ENCODE data around the gene DHX16.

DHX16 gene

GRCh38 chr6:30716879-30717128 is 44.0 kb upstream of the DHX16 start:
- Histone ChIP-seq H3K27me3 (ENCODE audit: control insufficient read depth in 5 of 5, insufficient read depth in 4 of 5, low read length in 5 of 5) (no peaks in the 10 kb centered on the region), H3K36me3 (ENCODE audit: control insufficient read depth in 5 of 5, insufficient read depth in 5 of 5, low read length in 5 of 5) (peaks cover 10 to 32% (median 29%) of the 10 kb centered on the region in 5 donors), H3K4me3 (ENCODE audit: low read depth in 1 of 5, low read length in 5 of 5) (peak overlapping the region; percentile 83 to 91 (median 85)), H3K9ac (ENCODE audit: low read length in 5 of 5) (peak overlapping the region in 4 of 5 donors; percentile 77 to 85 (median 80)), H3K4me1 (ENCODE audit: control insufficient read depth in 5 of 5, insufficient read depth in 5 of 5, low read length in 5 of 5) (peaks cover 3 to 30% (median 27%) of the 10 kb centered on the region in 5 donors), H3K9me3 (ENCODE audit: control insufficient read depth in 5 of 5, low read length in 5 of 5) (no peaks in the 10 kb centered on the region), H3K27ac (ENCODE audit: low read depth, low read length) (peak overlapping the region; percentile 75)

GRCh38 chr6:30714263-30714662 is 41.5 kb upstream of the DHX16 start:
- H3K27ac ChIP-seq (ENCODE audit: low read depth, low read length): no peak overlapping the region
- H3K27me3 ChIP-seq (ENCODE audit: control insufficient read depth in 5 of 5, insufficient read depth in 4 of 5, low read length in 5 of 5): no peaks in the 10 kb centered on the region
- H3K4me3 ChIP-seq (ENCODE audit: low read depth in 1 of 5, low read length in 5 of 5): no peak overlapping the region
- no peaks in the 10 kb centered on the region for H3K9me3 ChIP-seq (ENCODE audit: control insufficient read depth in 5 of 5, low read length in 5 of 5)
- H3K9ac ChIP-seq (ENCODE audit: low read length in 5 of 5): no peak overlapping the region
- H3K4me1 ChIP-seq (ENCODE audit: control insufficient read depth in 5 of 5, insufficient read depth in 5 of 5, low read length in 5 of 5): peaks cover 3 to 18% (median 13%) of the 10 kb centered on the region in 5 donors
- H3K36me3 ChIP-seq (ENCODE audit: control insufficient read depth in 5 of 5, insufficient read depth in 5 of 5, low read length in 5 of 5): peaks cover 13 to 57% (median 43%) of the 10 kb centered on the region in 5 donors

- no peak overlapping the region for H3K27ac ChIP-seq (ENCODE audit: low read depth, low read length)
- H3K4me3 ChIP-seq (ENCODE audit: low read depth in 1 of 5, low read length in 5 of 5): no peak overlapping the region
- H3K36me3 ChIP-seq (ENCODE audit: control insufficient read depth in 5 of 5, insufficient read depth in 5 of 5, low read length in 5 of 5): peaks cover 16 to 73% (median 51%) of the 10 kb centered on the region in 5 donors
- H3K4me1 ChIP-seq (ENCODE audit: control insufficient read depth in 5 of 5, insufficient read depth in 5 of 5, low read length in 5 of 5): peaks cover under 1 to 9% (median 7%) of the 10 kb centered on the region in 5 donors
- H3K9me3 ChIP-seq (ENCODE audit: control insufficient read depth in 5 of 5, low read length in 5 of 5): no peaks in the 10 kb centered on the region
- H3K27me3 ChIP-seq (ENCODE audit: control insufficient read depth in 5 of 5, insufficient read depth in 4 of 5, low read length in 5 of 5): no peaks in the 10 kb centered on the region
- no peak overlapping the region for H3K9ac ChIP-seq (ENCODE audit: low read length in 5 of 5)
Observed at GRCh38 chr6:30712441-30712945, 39.7 kb upstream of the DHX16 start.

- Histone ChIP-seq H3K4me1 (ENCODE audit: control insufficient read depth in 5 of 5, insufficient read depth in 5 of 5, low read length in 5 of 5) (peaks cover 0 to 7% (median 6%) of the 10 kb centered on the region in 5 donors), H3K36me3 (ENCODE audit: control insufficient read depth in 5 of 5, insufficient read depth in 5 of 5, low read length in 5 of 5) (peaks cover 16 to 79% (median 58%) of the 10 kb centered on the region in 5 donors), H3K9me3 (ENCODE audit: control insufficient read depth in 5 of 5, low read length in 5 of 5) (no peaks in the 10 kb centered on the region), H3K27me3 (ENCODE audit: control insufficient read depth in 5 of 5, insufficient read depth in 4 of 5, low read length in 5 of 5) (no peaks in the 10 kb centered on the region), H3K9ac (ENCODE audit: low read length in 5 of 5) (no peak overlapping the region), H3K4me3 (ENCODE audit: low read depth in 1 of 5, low read length in 5 of 5) (no peak overlapping the region), H3K27ac (ENCODE audit: low read depth, low read length) (no peak overlapping the region)
Observed at GRCh38 chr6:30711758-30712380, 39.1 kb upstream of the DHX16 start.

GRCh38 chr6:30709101-30709868 is 36.5 kb upstream of the DHX16 start:
- Histone ChIP-seq H3K27ac (ENCODE audit: low read depth, low read length) (no peak overlapping the region), H3K27me3 (ENCODE audit: control insufficient read depth in 5 of 5, insufficient read depth in 4 of 5, low read length in 5 of 5) (no peaks in the 10 kb centered on the region), H3K9me3 (ENCODE audit: control insufficient read depth in 5 of 5, low read length in 5 of 5) (no peaks in the 10 kb centered on the region), H3K4me1 (ENCODE audit: control insufficient read depth in 5 of 5, insufficient read depth in 5 of 5, low read length in 5 of 5) (peaks cover 0 to under 1% (median 0%) of the 10 kb centered on the region in 5 donors), H3K4me3 (ENCODE audit: low read depth in 1 of 5, low read length in 5 of 5) (no peak overlapping the region), H3K9ac (ENCODE audit: low read length in 5 of 5) (no peak overlapping the region), H3K36me3 (ENCODE audit: control insufficient read depth in 5 of 5, insufficient read depth in 5 of 5, low read length in 5 of 5) (peaks cover 12 to 90% (median 64%) of the 10 kb centered on the region in 5 donors)

GRCh38 chr6:30707281-30707850 is 34.6 kb upstream of the DHX16 start:
- H3K9me3 ChIP-seq (ENCODE audit: control insufficient read depth in 5 of 5, low read length in 5 of 5): no peaks in the 10 kb centered on the region
- H3K36me3 ChIP-seq (ENCODE audit: control insufficient read depth in 5 of 5, insufficient read depth in 5 of 5, low read length in 5 of 5): peaks cover 6 to 85% (median 56%) of the 10 kb centered on the region in 5 donors
- H3K9ac ChIP-seq (ENCODE audit: low read length in 5 of 5): no peak overlapping the region
- peaks cover 0 to 11% (median 8%) of the 10 kb centered on the region in 5 donors for H3K4me1 ChIP-seq (ENCODE audit: control insufficient read depth in 5 of 5, insufficient read depth in 5 of 5, low read length in 5 of 5)
- H3K27ac ChIP-seq (ENCODE audit: low read depth, low read length): no peak overlapping the region
- H3K27me3 ChIP-seq (ENCODE audit: control insufficient read depth in 5 of 5, insufficient read depth in 4 of 5, low read length in 5 of 5): no peaks in the 10 kb centered on the region
- H3K4me3 ChIP-seq (ENCODE audit: low read depth in 1 of 5, low read length in 5 of 5): no peak overlapping the region

GRCh38 chr6:30705620-30706019 is 32.8 kb upstream of the DHX16 start:
- no peaks in the 10 kb centered on the region for H3K27me3 ChIP-seq (ENCODE audit: control insufficient read depth in 5 of 5, insufficient read depth in 4 of 5, low read length in 5 of 5)
- H3K36me3 ChIP-seq (ENCODE audit: control insufficient read depth in 5 of 5, insufficient read depth in 5 of 5, low read length in 5 of 5): peaks cover 6 to 70% (median 42%) of the 10 kb centered on the region in 5 donors
- no peak overlapping the region for H3K9ac ChIP-seq (ENCODE audit: low read length in 5 of 5)
- H3K9me3 ChIP-seq (ENCODE audit: control insufficient read depth in 5 of 5, low read length in 5 of 5): no peaks in the 10 kb centered on the region
- no peak overlapping the region for H3K4me3 ChIP-seq (ENCODE audit: low read depth in 1 of 5, low read length in 5 of 5)
- no peak overlapping the region for H3K27ac ChIP-seq (ENCODE audit: low read depth, low read length)
- peaks cover 0 to 11% (median 8%) of the 10 kb centered on the region in 5 donors for H3K4me1 ChIP-seq (ENCODE audit: control insufficient read depth in 5 of 5, insufficient read depth in 5 of 5, low read length in 5 of 5)

- Histone ChIP-seq H3K36me3 (ENCODE audit: control insufficient read depth in 5 of 5, insufficient read depth in 5 of 5, low read length in 5 of 5) (peaks cover 3 to 58% (median 39%) of the 10 kb centered on the region in 5 donors), H3K4me3 (ENCODE audit: low read depth in 1 of 5, low read length in 5 of 5) (no peak overlapping the region), H3K4me1 (ENCODE audit: control insufficient read depth in 5 of 5, insufficient read depth in 5 of 5, low read length in 5 of 5) (peaks cover 0 to 11% (median 8%) of the 10 kb centered on the region in 5 donors), H3K27me3 (ENCODE audit: control insufficient read depth in 5 of 5, insufficient read depth in 4 of 5, low read length in 5 of 5) (no peaks in the 10 kb centered on the region), H3K27ac (ENCODE audit: low read depth, low read length) (no peak overlapping the region), H3K9ac (ENCODE audit: low read length in 5 of 5) (no peak overlapping the region), H3K9me3 (ENCODE audit: control insufficient read depth in 5 of 5, low read length in 5 of 5) (no peaks in the 10 kb centered on the region)
Observed at GRCh38 chr6:30703821-30704220, 31.0 kb upstream of the DHX16 start.

GRCh38 chr6:30703011-30703410 is 30.2 kb upstream of the DHX16 start:
- no peak overlapping the region for H3K4me3 ChIP-seq (ENCODE audit: low read depth in 1 of 5, low read length in 5 of 5)
- no peaks in the 10 kb centered on the region for H3K9me3 ChIP-seq (ENCODE audit: control insufficient read depth in 5 of 5, low read length in 5 of 5)
- H3K27me3 ChIP-seq (ENCODE audit: control insufficient read depth in 5 of 5, insufficient read depth in 4 of 5, low read length in 5 of 5): no peaks in the 10 kb centered on the region
- H3K9ac ChIP-seq (ENCODE audit: low read length in 5 of 5): no peak overlapping the region
- H3K4me1 ChIP-seq (ENCODE audit: control insufficient read depth in 5 of 5, insufficient read depth in 5 of 5, low read length in 5 of 5): peaks cover 0 to 11% (median 8%) of the 10 kb centered on the region in 5 donors
- H3K36me3 ChIP-seq (ENCODE audit: control insufficient read depth in 5 of 5, insufficient read depth in 5 of 5, low read length in 5 of 5): peaks cover 3 to 52% (median 37%) of the 10 kb centered on the region in 5 donors
- no peak overlapping the region for H3K27ac ChIP-seq (ENCODE audit: low read depth, low read length)

GRCh38 chr6:30700340-30700739 is 27.5 kb upstream of the DHX16 start:
- H3K9me3 ChIP-seq (ENCODE audit: control insufficient read depth in 5 of 5, low read length in 5 of 5): no peaks in the 10 kb centered on the region
- H3K36me3 ChIP-seq (ENCODE audit: control insufficient read depth in 5 of 5, insufficient read depth in 5 of 5, low read length in 5 of 5): peaks cover 0 to 29% (median 17%) of the 10 kb centered on the region in 5 donors
- peaks cover 0 to 15% (median 8%) of the 10 kb centered on the region in 5 donors for H3K4me1 ChIP-seq (ENCODE audit: control insufficient read depth in 5 of 5, insufficient read depth in 5 of 5, low read length in 5 of 5)
- H3K27ac ChIP-seq (ENCODE audit: low read depth, low read length): no peak overlapping the region
- no peaks in the 10 kb centered on the region for H3K27me3 ChIP-seq (ENCODE audit: control insufficient read depth in 5 of 5, insufficient read depth in 4 of 5, low read length in 5 of 5)
- H3K9ac ChIP-seq (ENCODE audit: low read length in 5 of 5): no peak overlapping the region
- H3K4me3 ChIP-seq (ENCODE audit: low read depth in 1 of 5, low read length in 5 of 5): no peak overlapping the region
